Right lobe of liver (tissue), 6 donors: ENCODE data around the gene USP6NL. TPM values are rescaled to one million over a fixed set of nuclear protein-coding genes. Genes with fewer than 3 reads are reported as not detected.

Source experiments
- ATAC-seq, 4 donors: fragments of 200-7000 bp; cut with Tn5 transposase; one replicate each; pipeline ENCODE4 v1.9.1; 2020; ENCODE audit warnings: mild to moderate bottlenecking in 4 of 4, moderate library complexity in 4 of 4
- DNase-seq, 3 donors: peaks; one replicate each; pipeline ENCODE4 v3.0.0-alpha.2; 2020
- H3K27ac ChIP-seq, 3 donors: fragments of 200-600 bp; one replicate each; pipeline ENCODE4 v1.8.0; 2022
- H3K27me3 ChIP-seq, 2 donors: fragments of 200-600 bp; one replicate each; pipeline ENCODE4 v1.8.0; 2022
- H3K36me3 ChIP-seq, 4 donors: fragments of 200-600 bp; sonication (generic) in 1 of 4; one replicate each; pipeline versions ENCODE4 v1.5.1 to v1.8.0; 2017 to 2022; ENCODE audit warnings: control low read depth in 1 of 4
- H3K4me1 ChIP-seq, 4 donors: fragments of 200-600 bp; sonication (generic) in 1 of 4; one replicate each; pipeline versions ENCODE4 v1.5.1 to v1.8.0; 2017 to 2022; ENCODE audit warnings: control low read depth in 1 of 4
- H3K4me3 ChIP-seq, 3 donors: fragments of 200-600 bp; one replicate each; pipeline ENCODE4 v1.8.0; 2022
- H3K9me3 ChIP-seq, 4 donors: fragments of 200-600 bp; sonication (generic) in 1 of 4; one replicate each; pipeline versions ENCODE4 v1.5.1 to v1.8.0; 2017 to 2022; ENCODE audit warnings: control low read depth in 1 of 4
- POLR2A ChIP-seq: fragments of 450-650 bp; IDR thresholded peaks from one replicate; pipeline ENCODE4 v1.6.1; 2017; ENCODE audit warnings: antibody characterized with exemption, mild to moderate bottlenecking
- WGBS: methylation state at CpG from one replicate; pipeline ENCODE4 v1.1.6; 2018; ENCODE audit warnings: low coverage, low lambda C conversion rate; ENCODE audit not compliant: insufficient coverage; ENCODE audit errors: missing lambda C conversion rate; 5-methylcytosine and 5-hydroxymethylcytosine counted together
- intact Hi-C, 2 donors: fragments of 100-400 bp; cut with DNase I; formaldehyde crosslinking; loops; one replicate each; pipeline versions ENCODE4 v1.11.2 to v1.14.1; 2022
- total RNA-seq, 6 experiments: library from RNA; depleted of rRNA in 2 of 6; stranded (reverse); fragments of >200 nt in 2 of 6; fragmentation: NEBNext Ultra II Directional in 3 of 6; extraction: Animal tissue kit (Norgen Biotek cat#: 25700) in 3 of 6; gene quantifications; one replicate each; pipeline versions ENCODE4 v1.1.0 to v1.2.4, GENCODE V29; 2016 to 2023
- TF ChIP-seq, protein P1 (sequence below), 4 donors: fragments of 200-600 bp in 3 of 4; fragments of 450-650 bp in 1 of 4; IDR thresholded peaks; one replicate each; pipeline versions ENCODE4 v1.5.1 to v1.8.0; 2016 to 2022; ENCODE audit warnings: antibody characterized with exemption in 4 of 4, mild to moderate bottlenecking in 2 of 4
- donor health status: DM: no; HTN: yes; CAD: no.
- donor health status: DM: no; HTN: no; CAD: no.
- donor health status: DM: no; HTN: no; CAD: no.
- donor health status: DM: no; HTN: yes; CAD: no.
- donor health status: DM: no; HTN: yes; CAD: no.

USP6NL gene
- total RNA-seq, 6 experiments from 2014 or later: 8.4 to 15.3 (median 11.5) TPM

DNA sequence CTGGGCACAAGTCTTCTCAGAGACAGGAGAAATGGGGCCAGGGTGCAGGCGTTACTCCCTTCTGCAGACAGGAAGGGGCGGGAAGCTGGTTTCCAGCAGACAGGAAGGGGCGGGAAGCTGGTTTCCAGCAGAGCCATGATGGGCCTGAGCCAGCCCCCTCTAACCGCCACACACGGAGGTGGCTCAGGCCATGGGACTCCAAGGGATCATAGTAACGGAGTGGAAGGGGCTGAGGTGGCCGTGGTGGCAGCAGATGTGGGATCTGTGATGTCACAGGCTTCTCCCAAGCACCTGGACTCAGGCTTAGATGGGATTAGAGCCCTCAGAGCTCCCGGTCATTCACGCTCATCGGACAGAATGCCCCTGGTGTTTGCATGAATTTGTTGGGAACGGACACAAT, 177.8 kb downstream of the USP6NL start:
- no peaks in the 10 kb centered on the region for H3K27me3 ChIP-seq
- no peak for ATAC-seq
- peak in 1 of 3 donors; percentile 34 for DNase-seq
- intact Hi-C loops: no loop called here
- H3K4me3 ChIP-seq: no peak overlapping the region
- H3K4me1 ChIP-seq: no peaks in the 10 kb centered on the region
- H3K9me3 ChIP-seq: no peaks in the 10 kb centered on the region
- TF ChIP-seq, protein P1, sequence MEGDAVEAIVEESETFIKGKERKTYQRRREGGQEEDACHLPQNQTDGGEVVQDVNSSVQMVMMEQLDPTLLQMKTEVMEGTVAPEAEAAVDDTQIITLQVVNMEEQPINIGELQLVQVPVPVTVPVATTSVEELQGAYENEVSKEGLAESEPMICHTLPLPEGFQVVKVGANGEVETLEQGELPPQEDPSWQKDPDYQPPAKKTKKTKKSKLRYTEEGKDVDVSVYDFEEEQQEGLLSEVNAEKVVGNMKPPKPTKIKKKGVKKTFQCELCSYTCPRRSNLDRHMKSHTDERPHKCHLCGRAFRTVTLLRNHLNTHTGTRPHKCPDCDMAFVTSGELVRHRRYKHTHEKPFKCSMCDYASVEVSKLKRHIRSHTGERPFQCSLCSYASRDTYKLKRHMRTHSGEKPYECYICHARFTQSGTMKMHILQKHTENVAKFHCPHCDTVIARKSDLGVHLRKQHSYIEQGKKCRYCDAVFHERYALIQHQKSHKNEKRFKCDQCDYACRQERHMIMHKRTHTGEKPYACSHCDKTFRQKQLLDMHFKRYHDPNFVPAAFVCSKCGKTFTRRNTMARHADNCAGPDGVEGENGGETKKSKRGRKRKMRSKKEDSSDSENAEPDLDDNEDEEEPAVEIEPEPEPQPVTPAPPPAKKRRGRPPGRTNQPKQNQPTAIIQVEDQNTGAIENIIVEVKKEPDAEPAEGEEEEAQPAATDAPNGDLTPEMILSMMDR (IDR thresholded peaks at IDR 0.05): no peak
- no peak for TF ChIP-seq POLR2A
- H3K36me3 ChIP-seq: no peaks in the 10 kb centered on the region
- H3K27ac ChIP-seq: no peak overlapping the region
- 60% methylated on average over 5 of the region's 11 CpGs for WGBS

DNA sequence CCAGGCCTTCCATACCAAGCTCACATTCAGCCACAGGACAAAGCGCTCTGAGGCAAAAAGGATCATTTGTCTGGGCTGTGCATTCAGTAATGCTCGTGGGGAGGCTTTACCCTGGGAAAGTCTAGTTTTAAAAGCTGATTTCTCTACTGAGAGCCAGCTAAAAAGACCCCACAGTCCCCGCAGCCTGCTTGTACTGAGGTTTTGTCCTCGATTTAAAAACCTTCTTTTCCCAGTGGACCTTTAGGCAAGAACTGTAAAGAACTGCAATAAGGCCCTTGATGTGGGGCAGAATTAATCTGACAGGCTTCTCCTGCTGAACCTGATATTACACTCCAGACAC, 180.3 kb downstream of the USP6NL start:
- no peaks in the 10 kb centered on the region for H3K36me3 ChIP-seq
- no peak overlapping the region for H3K27ac ChIP-seq
- ATAC-seq (no peak), DNase-seq (no peak)
- intact Hi-C loops: no loop called here
- H3K4me3 ChIP-seq: no peak overlapping the region
- no peaks in the 10 kb centered on the region for H3K27me3 ChIP-seq
- no peak for TF ChIP-seq POLR2A
- TF ChIP-seq, protein P1 (IDR thresholded peaks at IDR 0.05): no peak
- no peaks in the 10 kb centered on the region for H3K9me3 ChIP-seq
- WGBS: 51% methylated on average over 4 of the region's 4 CpGs
- no peaks in the 10 kb centered on the region for H3K4me1 ChIP-seq

DNA sequence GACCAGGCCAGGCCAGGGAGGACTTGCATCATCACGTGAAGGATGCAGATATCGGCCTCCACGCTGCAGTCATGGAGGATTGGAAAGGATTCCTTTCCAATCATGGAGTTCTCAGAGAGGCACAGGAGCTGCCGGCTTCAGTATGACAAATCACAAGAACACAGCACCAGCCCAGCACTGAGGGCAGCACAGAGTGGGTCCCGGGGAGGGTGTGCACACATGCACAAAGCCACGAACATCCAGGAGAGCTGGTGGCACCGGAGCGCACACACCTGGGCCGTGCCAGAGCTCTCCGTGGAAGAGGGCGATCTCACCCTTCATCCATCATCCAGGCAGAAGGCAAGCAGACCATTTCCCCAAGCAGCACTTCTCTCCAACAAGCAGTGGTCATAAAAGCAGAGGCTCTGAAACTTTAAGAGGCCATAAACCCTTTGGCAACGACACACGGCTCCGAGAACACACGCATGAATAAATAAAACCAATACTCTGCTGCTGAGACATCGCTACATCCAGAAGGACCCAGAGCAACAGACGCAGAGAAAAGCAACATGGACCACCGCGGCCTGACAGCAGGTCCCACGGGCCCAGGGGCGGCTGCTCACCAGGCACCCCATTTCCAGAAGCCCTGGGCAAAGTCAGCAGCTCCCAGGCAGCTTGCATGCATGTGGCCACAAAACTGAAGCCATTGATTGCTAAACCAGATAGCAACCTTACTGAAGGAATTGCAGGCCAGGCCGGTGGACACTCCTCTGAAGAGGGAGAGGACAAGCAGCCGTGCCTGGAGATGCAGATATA, 180.8 kb downstream of the USP6NL start:
- H3K36me3 ChIP-seq: no peaks in the 10 kb centered on the region
- no peaks in the 10 kb centered on the region for H3K27me3 ChIP-seq
- intact Hi-C loops: no loop called here
- H3K27ac ChIP-seq: no peak overlapping the region
- DNase-seq (no peak), ATAC-seq (no peak)
- no peaks in the 10 kb centered on the region for H3K4me1 ChIP-seq
- TF ChIP-seq, protein P1 (IDR thresholded peaks at IDR 0.05): no peak
- TF ChIP-seq POLR2A: no peak
- 88% methylated on average over 9 of the region's 23 CpGs for WGBS
- H3K4me3 ChIP-seq: no peak overlapping the region
- H3K9me3 ChIP-seq: no peaks in the 10 kb centered on the region

DNA sequence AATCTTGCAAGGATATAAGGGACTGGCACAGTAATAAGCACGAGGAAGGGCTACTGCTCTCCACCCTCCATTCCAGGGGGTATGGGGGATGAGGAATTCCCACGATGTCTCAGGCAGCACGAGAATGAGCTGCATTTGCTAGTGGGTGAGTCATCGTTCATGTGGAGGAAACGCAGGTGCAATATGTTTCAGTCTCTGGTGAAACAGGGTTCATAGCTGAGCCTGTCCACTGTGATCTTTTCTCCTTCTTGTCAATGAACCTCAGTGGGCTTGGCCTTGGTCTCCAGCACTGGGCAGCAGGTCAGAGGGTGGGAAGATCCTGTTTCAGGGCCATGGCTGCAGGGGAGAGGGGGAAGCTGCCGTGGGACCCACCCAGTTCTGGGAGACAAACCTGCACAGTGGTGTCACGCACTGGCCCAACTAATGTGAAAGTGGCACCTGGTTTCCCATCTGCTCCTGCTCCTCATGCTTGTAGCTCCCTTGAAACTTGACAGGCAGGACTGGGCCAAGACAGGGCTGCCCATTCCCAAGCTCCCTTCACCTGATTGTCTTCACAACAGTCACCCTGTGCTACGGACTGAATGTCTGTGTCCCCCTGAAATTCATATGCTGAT, 181.9 kb downstream of the USP6NL start:
- no peak for TF ChIP-seq POLR2A
- TF ChIP-seq, protein P1 (IDR thresholded peaks at IDR 0.05): no peak
- intact Hi-C loops: no loop called here
- H3K4me3 ChIP-seq: no peak overlapping the region
- 75% methylated on average over 5 of the region's 8 CpGs for WGBS
- no peaks in the 10 kb centered on the region for H3K4me1 ChIP-seq
- ATAC-seq (no peak), DNase-seq (no peak)
- H3K27ac ChIP-seq: no peak overlapping the region
- no peaks in the 10 kb centered on the region for H3K36me3 ChIP-seq
- no peaks in the 10 kb centered on the region for H3K27me3 ChIP-seq
- H3K9me3 ChIP-seq: no peaks in the 10 kb centered on the region
